GM12892 (cell line): ENCODE measurements around the gene ANK3.

Experiments
- POLR2A ChIP-seq: IDR thresholded peaks from 2 replicates; pipeline ENCODE4 v1.6.1; 2011; ENCODE audit warnings: low read depth, low read length, control low read depth
- POLR2AphosphoS5 ChIP-seq: IDR thresholded peaks from 2 replicates; pipeline ENCODE4 v1.6.1; 2011; ENCODE audit warnings: low read depth, low read length, control low read depth
- TAF1 ChIP-seq: IDR thresholded peaks from 2 replicates; pipeline ENCODE4 v1.6.1; 2011; ENCODE audit warnings: low read depth, mild to moderate bottlenecking, control low read depth, low read length, borderline replicate concordance

DNA sequence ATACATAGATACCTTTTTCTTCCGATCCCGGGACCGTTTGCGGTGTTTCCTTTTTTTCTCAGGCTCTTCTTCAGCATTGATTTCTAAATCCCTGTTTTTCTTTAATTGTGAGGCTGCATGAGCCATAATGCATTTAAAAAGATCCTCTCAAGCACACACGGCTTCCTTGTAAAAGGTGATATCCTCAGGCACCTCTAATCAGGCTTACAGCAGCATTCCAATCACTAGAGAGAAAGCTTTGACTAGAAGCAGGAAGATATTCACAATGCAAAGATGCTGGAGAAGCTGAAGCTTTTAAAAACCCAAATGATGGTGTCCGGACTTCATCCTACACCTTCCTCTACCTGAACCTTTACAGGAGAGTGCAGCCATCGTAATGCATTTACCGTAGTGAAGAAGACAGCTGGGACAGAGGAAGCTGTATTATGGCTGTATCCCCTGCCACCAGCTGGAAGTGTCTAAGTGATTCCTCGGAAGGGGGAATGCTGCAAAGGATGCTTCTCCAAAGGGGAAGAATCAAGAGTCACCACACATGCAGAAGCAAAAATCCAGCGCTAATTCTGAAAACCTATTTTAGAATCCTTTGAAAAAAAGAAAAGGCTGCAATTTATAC, at the start of gene ANK3:
- TF ChIP-seq POLR2A = no peak
- TF ChIP-seq TAF1 = no peak
- no peak for TF ChIP-seq POLR2AphosphoS5
